Measurements from ENCODE around the gene ARHGAP8.

DNA sequence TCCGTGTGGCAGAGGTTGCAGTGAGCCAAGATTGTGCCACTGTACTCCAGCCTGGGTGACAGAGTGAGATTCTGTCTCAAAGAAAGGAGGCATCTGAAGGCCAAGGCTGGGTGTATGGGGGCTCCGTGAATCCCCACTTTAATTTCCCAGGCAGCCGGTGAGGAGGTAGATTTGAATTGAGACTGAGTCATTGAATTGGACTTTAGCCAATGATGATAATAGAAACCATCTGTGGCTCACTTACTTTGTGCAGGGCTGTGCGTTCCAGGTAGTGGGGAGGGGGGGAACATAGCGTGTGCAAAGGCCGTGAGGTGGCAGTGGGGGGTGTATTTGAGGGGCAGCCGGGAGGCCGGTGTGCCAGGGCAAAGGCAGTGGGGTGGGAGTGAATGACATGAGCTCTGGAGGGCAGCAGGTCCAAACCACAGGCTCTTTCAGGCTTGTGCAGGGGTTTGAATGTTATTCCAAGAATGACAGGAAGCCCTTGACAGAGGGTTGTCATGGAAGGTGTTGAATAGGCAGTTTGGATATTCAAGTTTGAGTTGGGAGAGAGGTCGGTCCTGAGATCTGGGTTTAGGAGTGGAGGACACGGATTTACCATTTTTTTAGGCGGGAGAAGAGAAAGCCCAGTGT is 6.1 kb downstream of the ARHGAP8 start:
- TF ChIP-seq, protein P1, sequence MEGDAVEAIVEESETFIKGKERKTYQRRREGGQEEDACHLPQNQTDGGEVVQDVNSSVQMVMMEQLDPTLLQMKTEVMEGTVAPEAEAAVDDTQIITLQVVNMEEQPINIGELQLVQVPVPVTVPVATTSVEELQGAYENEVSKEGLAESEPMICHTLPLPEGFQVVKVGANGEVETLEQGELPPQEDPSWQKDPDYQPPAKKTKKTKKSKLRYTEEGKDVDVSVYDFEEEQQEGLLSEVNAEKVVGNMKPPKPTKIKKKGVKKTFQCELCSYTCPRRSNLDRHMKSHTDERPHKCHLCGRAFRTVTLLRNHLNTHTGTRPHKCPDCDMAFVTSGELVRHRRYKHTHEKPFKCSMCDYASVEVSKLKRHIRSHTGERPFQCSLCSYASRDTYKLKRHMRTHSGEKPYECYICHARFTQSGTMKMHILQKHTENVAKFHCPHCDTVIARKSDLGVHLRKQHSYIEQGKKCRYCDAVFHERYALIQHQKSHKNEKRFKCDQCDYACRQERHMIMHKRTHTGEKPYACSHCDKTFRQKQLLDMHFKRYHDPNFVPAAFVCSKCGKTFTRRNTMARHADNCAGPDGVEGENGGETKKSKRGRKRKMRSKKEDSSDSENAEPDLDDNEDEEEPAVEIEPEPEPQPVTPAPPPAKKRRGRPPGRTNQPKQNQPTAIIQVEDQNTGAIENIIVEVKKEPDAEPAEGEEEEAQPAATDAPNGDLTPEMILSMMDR (IDR thresholded peaks at IDR 0.05; ENCODE audit: insufficient read depth, low read depth, low read length) = no peak
- TF ChIP-seq EZH2 (IDR thresholded peaks at IDR 0.05; ENCODE audit: insufficient read depth, low read length) = no peak
